ENCODE data around the gene CENPK. TPM values are rescaled to one million over a fixed set of nuclear protein-coding genes. Genes with fewer than 3 reads are reported as not detected.
A peak's percentile ranks its signal among the peaks of the same experiment; 100 is the strongest.
"Not testable (repeated sequence)": the region's sequence is repeated elsewhere in the genome, so short reads cannot be mapped to it uniquely, and the experiment has no call there.

CENPK gene
- total RNA-seq, 1 experiment from 2014 or later = 31.3 TPM

DNA sequence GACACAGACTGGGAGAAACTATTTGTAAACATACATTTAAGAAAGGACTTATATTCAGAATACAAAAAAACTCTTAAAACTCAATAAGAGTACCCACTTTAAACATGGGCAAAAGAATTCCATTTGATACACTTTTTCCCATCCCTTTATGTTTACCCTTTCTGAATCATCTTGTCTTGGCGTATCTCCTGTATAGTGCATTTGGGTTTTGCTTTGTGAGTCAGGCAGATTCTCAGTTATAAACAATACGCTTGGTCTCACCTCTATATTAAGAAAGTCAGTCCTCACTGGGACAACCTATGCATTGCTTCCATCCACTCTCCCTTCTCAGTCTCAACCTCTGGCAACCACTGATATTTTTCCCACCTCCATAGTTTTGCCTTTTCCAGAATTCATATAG is 54.0 kb downstream of the CENPK start:
- DNase-seq (ENCODE audit: low read depth) = no peak

DNA sequence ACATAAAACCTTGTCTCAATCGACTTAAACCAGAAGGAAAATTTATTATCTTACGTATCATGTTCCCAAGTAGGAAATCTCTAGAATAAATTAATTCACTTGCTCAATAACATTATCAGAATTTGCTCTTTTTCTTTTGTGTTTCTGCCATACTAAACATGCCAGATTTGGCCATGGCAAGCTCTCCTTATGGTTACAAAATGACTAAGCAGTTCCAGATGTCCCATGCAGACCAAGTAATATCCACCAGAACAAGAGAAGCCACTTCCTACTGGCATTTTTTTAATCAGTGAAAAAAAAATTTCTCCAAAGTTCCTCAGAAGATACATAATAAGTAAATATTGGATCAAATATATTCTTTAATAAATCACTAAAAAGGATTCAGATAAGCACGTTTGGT is 56.0 kb downstream of the CENPK start:
- peak; percentile 12 for DNase-seq (ENCODE audit: low read depth)

DNA sequence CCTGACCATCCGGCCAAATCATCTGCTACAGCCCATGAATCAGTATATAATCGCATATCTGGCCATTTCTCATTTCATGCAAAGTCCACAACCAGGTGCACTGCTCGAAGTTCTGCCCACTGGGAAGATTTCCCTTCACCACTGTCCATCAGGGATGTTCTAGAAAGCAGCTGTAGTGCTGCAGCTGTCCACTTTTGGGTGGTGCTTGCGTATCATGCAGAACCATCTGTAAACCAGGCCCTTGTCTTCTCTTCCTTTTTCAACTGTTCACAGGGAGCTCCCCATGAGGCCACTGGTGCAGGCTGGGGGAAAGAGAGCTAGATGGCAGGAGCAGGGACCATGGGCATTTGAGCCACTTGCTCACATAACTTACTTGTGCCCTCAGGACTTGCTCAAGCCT is 73.8 kb downstream of the CENPK start:
- no peak for DNase-seq (ENCODE audit: low read depth)

DNA sequence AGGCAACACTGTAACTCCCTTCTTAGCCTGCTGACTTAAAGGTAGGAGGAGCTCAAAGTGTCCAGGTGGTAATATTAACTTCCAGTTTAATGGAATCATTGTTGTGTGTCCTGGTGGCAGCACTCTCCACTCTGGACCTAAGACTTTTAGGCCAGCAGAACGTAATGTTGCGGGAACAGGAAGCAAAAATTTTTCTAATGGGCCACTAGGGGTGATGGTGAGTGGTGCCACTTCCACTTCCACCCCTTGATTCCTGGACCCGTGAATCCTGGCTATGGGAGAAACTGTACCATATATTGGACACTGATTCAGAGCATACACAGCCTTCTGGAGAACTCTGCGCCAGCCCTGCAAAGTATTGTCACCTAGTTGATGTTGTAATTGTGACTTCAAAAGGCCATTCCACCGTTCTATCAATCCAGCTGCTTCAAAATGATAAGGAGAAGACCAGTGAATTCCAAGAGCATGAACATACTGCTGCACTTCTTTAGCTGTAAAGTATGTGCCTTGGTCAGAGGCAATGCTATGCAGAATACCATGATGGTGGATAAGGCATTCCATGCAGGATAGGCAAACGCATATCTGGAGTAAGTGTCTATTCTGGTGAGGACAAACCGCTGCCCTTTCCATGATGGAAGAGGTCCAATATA is 74.8 kb downstream of the CENPK start:
- DNase-seq (ENCODE audit: low read depth) = not testable (repeated sequence)

DNA sequence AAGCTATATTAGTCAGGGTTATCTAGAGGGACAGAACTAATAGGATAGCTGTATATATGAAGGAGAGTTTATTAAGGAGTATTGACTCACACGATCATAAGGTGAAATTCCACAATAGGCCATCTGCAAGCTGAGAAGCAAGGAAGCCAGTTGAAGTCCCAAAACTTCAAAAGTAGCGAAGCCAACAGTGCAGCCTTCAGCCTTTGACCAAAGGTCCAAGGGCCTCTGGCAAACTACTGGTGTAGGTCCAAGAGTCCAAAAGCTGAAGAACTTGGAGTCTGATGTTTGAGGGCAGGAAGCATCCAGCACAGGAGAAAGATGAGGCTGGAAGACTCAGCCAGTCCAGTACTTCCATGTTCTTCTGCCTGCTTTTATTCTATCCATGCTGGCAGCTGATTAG is 76.2 kb downstream of the CENPK start:
- DNase-seq (ENCODE audit: low read depth) = not testable (repeated sequence)

DNA sequence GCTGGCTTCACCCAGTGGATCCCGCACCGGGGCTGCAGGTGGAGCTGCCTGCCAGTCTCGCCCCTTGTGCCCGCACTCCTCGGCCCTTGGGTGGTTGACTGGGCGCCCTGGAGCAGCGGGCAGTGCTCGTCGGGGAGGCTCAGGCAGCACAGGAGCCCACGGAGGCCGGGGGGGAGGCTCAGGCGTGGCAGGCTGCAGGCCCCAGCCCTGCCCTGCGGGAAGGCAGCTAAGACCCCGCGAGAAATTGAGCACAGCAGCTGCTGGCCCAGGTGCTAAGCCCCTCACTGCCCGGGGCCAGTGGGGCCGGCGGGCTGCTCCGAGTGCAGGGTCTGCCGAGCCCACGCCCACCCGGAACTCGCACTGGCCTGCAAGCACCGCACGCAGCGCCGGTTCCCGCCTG is 77.6 kb downstream of the CENPK start:
- DNase-seq (ENCODE audit: low read depth) = no peak

DNA sequence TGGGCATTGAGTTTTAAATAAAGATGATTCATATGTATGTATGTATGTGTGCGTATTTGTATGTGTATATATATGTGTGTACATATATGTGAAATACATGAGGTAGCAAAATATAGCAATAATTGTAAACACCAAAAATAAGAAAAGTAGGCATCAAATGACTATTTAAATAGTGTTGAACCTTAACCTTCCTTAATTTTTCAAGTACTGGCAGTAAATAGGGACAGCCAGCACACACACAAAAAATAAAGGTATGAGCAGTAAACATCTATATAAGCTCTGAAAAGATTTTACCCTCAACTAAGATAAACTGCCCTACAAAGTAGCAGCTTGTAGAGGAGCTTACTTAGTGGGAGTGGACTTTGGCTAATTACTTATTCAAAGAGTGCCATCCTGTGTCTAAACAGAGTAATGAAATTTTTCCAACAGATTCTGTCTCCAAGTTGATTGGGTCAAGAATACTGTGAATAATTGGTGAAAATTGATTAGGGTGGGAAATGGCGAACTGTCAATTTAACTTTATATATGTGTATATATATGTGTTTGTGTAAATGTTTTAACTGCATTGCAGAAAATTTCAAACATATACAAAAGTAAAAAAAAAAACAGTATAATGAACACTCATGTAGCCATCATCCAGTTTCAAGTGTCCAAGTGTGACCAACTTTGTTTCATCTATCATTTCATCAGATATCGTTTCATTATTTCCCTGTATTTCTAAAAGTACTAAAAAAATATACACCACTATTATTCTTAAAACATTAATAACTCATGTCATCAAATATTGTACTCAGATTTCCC is 79.2 kb downstream of the CENPK start:
- peak; percentile 76 for DNase-seq (ENCODE audit: low read depth)

DNA sequence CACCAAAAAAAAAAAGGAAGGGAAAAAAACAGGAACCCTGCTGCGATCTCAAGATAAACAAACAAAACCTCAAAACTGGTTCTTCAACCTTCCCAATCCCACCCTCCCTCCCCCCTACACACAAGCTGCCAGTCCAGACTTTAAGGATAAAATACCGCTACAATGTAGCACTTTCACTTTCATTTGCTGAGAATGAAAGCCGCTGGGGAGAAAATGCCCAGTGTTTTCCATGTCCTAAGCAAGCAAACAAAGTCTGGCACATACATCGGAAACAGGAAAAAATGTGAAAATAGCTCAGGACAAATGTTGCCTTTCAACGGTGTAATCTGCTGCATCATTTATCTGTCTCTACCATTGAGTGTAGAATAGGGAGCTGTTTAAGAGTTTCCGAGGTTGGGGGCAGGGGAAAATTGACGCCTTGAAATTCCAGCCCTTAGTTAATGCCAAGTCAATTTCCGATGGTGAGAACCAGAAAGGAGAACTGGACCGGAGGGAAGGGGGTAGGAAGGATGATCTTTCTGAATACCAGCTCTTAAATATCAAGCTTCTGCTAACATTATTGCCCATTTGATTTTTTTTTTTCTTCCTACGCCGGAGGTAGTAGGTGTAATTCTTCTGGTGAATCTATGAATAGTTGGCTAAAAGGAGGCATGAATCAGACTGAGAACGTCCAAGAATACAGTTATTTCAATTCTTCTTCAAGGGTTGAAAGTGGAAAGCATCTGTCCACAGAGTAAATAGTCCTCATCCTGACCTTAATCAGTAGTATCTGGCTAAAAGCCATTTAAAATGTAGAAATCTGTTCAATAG is 80.0 kb downstream of the CENPK start:
- peak; percentile 74 for DNase-seq (ENCODE audit: low read depth)

DNA sequence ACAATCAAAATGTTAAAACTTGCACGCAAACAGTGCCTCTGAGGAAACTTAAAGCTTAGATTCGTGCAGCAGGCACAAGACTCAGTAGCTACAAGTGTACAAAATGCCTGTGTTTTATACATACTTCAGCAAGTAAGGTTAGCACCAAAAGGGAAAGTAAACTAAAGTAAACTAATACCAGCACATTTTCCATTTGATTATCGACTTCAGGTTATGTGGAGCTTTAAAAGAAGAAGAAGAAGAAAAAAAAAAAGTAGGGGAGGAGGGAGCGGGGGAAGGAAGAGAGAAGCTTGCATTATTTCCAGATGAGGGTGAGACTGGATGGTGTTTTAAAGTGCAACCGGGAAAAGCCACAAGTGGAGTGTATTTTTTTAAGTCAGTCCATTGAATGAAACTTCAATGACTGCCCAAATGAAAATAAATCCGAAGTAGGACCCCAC is 80.7 kb downstream of the CENPK start:
- peak; percentile 62 for DNase-seq (ENCODE audit: low read depth)

DNA sequence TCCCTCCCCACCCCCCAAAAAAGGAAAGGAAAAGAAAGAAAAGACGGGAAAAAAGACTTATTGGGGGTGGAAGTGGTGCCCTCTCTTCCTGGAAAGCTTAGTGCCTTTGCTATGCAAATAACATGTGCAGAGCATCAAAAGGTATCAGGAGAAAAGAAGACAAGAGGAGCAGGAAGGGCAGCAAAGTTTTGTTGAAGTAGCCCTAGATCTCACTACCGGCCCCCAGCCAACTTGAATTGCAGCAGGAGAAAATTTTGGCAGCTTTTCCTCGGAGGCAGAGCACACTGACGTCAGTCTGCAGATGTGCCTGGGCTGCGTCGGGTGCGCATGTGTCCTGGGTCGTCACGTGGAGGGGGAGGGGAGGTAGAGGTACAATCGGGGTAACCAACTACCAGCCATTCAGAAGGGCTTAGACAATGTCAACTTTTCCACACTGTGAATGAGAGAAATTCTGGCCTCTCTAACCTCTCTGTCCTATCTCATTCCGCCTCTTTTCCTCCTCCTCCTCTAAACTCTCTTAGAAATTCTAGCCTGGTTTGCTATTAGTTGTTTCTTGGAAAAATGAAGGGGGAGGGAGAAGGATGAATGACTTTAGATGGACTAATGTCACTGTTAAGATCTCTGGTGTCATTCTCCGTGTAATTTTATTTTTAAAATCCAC is 81.2 kb downstream of the CENPK start, which contains the start of gene ADAMTS6:
TSS of gene ADAMTS6 (minus strand) at position 286 of the 661 bp plus-strand sequence. CDS start 8,247 bp downstream, outside the sequence.
- peak; percentile 95 for DNase-seq (ENCODE audit: low read depth)

DNA sequence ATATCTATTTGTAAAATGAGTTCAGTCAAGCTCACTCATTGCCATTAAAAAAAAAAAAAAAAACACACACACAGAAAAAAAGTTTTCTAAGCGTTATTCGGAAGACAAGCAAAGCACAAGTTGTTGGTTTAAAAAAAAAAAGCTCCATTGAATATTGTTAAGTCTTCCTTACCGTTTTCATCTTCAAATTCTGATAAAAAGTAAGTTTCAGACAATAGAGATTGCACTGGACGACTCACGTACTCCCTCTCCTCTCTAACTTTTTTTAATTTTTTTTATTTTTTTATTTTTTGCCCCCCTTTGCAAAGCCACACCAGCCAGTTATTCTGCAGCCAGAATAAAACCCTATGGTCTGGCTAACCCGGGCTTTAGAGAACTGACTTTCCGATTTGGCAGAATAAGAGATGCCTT is 81.8 kb downstream of the CENPK start:
- DNase-seq (ENCODE audit: low read depth) = no peak

DNA sequence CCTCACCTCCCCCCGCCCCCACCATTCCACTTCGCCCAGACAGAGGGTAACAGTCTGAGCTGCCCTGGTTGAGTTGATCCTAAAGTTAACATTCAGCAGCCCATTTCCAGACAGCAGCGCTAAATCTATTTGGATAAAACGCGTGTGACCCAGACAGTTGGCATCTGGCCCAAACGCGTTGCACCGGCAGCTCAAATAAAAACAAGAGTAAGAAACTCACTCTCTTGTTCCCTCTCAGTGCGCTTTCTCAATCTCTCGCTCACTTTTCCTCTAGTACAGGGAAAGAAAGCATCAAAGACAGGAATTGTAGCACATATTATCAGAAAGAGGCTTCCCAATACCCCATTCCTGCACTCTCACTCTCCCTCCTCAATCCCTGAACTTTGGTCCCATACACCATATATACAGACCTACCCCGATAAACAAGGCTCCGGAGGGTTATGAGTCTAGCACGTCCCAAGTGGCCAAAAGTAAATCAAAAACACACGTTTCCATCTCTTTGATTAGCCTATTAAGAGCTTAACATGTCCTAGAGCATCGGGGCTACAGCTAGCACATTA is 82.6 kb downstream of the CENPK start:
- DNase-seq (ENCODE audit: low read depth) = peak; percentile 78

DNA sequence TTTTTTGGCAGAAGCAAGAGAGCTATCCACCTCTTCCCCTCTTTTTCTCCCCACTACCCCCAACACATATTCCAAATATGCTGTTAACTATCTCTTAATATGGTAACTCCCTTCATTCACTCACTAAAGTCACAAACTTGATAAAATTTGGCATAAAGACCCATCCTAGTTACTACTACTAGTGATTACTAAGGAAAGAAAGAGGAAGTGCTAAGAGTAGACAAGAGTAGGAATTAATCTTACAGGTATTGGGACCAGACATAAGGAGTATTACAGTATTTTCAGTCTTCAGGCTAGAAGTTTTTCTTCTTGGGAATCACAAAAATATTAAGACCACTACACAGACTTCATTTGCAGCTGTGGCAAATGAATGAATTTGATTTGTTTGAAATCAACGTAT is 83.4 kb downstream of the CENPK start:
- no peak for DNase-seq (ENCODE audit: low read depth)

DNA sequence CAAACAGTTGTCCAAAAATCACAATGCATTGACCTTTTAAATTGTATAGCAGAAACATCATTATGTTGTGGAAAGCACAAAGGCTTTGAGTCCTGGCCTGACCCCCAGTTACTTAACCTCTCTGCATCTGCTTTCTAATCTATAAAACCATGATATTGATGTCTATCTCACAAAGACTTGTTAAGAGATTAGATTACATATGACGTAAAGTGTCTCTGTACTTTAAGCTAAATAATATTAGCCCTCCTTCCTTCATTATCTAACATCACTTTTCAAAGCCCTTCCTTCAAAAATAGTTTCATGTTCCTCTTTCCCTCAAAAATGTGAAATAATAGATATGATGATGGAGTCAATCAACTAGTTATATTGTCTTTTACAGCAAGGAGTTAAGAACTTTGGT is 84.6 kb downstream of the CENPK start:
- no peak for DNase-seq (ENCODE audit: low read depth)

DNA sequence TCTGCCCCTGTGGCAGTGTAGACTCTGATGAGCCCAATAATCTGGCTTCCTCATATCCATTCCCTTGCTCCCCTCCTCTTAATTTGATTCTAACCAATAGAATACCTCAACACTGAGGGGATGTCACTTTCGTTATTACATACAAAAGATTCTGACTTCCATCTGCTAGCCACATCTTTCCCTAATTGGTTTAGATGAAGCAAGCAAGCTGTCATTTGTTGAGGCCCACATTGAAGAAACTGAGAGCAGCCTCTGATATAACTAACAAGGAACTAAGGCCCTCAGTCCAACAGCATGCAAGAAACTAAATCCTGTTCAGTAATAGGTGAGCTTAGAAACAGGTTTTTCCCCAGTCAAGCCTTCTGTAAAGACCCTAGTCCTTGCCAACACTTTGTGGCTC is 87.1 kb downstream of the CENPK start:
- DNase-seq (ENCODE audit: low read depth) = no peak

DNA sequence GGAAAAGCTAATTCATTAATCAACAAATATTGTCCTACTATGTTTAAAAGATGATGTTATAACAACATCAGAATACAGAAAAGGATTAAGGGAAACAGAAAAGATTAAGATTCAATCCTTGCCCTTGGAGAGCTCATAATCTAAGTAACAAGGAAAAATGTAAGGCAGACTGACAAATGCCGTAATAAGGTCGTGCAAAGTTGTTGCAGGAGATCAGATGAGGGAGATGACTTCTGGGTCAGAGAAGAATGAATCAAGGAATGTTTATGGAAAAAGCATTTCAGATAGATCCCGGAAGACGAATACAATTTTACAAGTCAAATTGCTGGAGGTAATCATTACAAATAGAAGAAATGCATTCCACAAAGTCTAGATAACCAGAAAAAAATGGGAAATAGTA is 87.6 kb downstream of the CENPK start:
- no peak for DNase-seq (ENCODE audit: low read depth)

DNA sequence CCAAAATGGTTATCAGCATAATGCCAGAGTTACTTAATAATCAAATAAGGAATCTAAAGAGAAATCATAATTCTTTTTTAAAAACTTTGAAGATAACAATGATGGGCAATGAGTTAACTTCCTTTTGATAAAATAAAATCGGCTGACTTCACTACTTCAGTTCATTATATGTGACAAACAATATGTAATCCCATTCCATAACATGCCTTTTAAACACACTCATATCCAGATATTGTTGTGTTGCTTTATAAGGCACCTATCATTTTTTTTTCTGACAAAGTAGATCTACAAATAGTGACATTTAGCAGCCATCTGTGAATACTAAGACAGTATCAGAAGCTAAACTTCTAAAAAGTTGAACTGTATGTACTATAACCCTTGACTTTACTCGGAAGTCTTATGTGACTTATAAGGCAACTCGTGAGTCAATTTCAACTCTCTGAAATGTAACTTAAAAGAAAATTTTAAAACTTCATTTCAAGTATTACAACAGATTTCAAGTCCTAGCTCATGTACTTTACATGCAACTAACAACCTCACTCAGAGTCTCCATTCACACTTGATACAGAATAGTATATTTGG is 88.7 kb downstream of the CENPK start:
- DNase-seq (ENCODE audit: low read depth) = no peak

DNA sequence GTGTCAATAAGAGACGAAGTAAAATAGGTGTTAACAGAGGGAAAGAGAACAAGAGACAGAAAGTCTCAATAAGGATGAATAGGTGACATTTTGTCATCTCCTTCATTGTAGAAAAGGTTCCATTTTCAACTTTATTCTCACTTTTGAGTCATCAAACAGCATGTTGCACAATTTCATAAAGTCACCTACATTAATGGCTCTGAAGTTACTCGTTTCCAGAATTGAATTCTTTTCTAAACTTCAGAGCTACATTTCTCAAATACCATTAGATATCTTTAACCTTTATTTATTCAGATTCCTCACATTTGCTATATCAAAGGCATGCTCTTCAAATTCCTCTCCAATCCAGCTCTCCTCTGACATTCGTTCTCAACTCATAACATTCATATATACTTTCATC is 94.3 kb downstream of the CENPK start:
- DNase-seq (ENCODE audit: low read depth) = no peak
